ENCODE data around the gene ACHE.

GRCh38 chr7:100897772-100898454 is 2.2 kb upstream of the ACHE start:
- TF ChIP-seq, protein P1, sequence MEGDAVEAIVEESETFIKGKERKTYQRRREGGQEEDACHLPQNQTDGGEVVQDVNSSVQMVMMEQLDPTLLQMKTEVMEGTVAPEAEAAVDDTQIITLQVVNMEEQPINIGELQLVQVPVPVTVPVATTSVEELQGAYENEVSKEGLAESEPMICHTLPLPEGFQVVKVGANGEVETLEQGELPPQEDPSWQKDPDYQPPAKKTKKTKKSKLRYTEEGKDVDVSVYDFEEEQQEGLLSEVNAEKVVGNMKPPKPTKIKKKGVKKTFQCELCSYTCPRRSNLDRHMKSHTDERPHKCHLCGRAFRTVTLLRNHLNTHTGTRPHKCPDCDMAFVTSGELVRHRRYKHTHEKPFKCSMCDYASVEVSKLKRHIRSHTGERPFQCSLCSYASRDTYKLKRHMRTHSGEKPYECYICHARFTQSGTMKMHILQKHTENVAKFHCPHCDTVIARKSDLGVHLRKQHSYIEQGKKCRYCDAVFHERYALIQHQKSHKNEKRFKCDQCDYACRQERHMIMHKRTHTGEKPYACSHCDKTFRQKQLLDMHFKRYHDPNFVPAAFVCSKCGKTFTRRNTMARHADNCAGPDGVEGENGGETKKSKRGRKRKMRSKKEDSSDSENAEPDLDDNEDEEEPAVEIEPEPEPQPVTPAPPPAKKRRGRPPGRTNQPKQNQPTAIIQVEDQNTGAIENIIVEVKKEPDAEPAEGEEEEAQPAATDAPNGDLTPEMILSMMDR (conservative IDR thresholded peaks at IDR 0.05; ENCODE audit: low read length): no peak
- no peak for TF ChIP-seq EZH2phosphoT487 (IDR thresholded peaks at IDR 0.05; ENCODE audit: borderline replicate concordance, low read depth, low read length)

All from OCI-LY7 (cell line).